DND-41 (cell line): Measurements from ENCODE around the gene MAGI1.

Experiments used
- CTCF ChIP-seq: IDR thresholded peaks from 2 replicates; pipeline ENCODE4 v1.5.1; 2012; ENCODE audit warnings: borderline replicate concordance, low read length, moderate library complexity, mild to moderate bottlenecking; ENCODE audit not compliant: poor library complexity, severe bottlenecking; ENCODE audit errors: extremely low read depth
- EZH2 ChIP-seq: IDR thresholded peaks from 3 replicates; pipeline ENCODE4 v1.6.1; 2012; ENCODE audit warnings: borderline replicate concordance, low read depth, mild to moderate bottlenecking, moderate library complexity, low read length, inconsistent platforms; ENCODE audit not compliant: severe bottlenecking

DNA sequence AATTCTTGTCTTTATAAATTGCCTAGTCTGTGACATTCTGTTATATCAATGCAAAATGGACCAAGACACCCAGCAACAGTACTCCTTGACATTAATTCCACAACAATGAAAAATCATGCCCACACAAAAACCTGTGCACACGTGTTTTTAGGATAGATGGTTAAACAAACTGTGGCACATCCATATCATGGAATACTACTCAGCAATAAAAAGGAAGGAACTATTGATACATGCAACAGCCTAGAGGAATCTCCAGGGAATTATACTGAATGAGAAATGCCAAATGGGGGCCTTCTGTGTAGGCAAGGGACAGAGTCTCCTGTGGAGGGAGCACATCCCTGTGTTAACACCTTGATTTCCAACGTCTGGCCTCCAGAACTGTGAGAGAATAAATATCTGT lies 388.5 kb downstream of the MAGI1 start:
- no peak for TF ChIP-seq CTCF
- TF ChIP-seq EZH2: no peak
